ENCODE results near the gene SMARCC2.

Gene SMARCC2

GRCh38 chr12:56129942-56130495, 59.3 kb downstream of the SMARCC2 start:
- H3K36me3 ChIP-seq, result peaks cover 37% of the 10 kb centered on the region
- TF ChIP-seq, protein P1, sequence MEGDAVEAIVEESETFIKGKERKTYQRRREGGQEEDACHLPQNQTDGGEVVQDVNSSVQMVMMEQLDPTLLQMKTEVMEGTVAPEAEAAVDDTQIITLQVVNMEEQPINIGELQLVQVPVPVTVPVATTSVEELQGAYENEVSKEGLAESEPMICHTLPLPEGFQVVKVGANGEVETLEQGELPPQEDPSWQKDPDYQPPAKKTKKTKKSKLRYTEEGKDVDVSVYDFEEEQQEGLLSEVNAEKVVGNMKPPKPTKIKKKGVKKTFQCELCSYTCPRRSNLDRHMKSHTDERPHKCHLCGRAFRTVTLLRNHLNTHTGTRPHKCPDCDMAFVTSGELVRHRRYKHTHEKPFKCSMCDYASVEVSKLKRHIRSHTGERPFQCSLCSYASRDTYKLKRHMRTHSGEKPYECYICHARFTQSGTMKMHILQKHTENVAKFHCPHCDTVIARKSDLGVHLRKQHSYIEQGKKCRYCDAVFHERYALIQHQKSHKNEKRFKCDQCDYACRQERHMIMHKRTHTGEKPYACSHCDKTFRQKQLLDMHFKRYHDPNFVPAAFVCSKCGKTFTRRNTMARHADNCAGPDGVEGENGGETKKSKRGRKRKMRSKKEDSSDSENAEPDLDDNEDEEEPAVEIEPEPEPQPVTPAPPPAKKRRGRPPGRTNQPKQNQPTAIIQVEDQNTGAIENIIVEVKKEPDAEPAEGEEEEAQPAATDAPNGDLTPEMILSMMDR (IDR thresholded peaks at IDR 0.05; ENCODE audit: low read depth, low read length), result no peak
- peaks cover 11% of the 10 kb centered on the region for H3K4me1 ChIP-seq
- H3K4me3 ChIP-seq (ENCODE audit: low read depth, low read length), result no peak overlapping the region
- no peak for DNase-seq
- H3K27me3 ChIP-seq, result no peaks in the 10 kb centered on the region
- H3K9me3 ChIP-seq, result no peaks in the 10 kb centered on the region

DNA sequence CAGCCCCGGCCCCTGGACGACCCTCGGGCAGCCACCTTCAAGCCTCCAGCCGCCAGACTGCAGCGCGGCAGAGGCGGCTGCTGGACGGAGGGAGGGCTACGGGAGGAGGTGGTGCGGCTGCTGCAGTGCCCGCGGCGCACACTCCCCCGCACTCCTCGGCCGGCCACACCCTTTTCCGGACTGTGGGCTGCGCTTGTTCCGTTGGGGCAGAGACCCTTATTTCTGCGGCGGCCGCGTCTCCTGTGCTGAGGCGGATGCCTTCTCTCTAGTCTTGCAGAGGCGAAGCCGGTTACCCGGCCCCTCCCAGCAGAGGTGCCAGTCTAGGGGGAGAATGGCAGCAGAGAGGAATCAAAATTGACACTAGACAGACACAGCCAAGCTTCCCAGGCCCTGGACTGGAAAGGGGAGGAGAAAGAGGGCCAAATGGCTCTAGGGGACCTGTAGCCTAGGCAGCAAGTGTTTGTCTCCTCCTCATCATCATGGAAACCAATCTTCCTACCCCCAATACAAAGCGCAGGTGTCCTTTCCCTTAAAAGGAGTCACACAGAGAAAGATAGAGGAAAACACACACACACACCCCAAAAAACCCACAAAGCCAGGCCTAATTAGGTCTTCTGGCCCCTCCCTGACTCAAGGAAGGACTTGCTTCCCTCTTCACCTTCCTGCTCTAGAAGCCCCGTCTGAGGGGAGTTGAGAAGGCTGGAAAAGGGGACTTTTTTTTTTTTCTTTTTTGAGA, 59.9 kb downstream of the SMARCC2 start:
- DNase-seq, result peak; percentile 78
- TF ChIP-seq, protein P1 (IDR thresholded peaks at IDR 0.05; ENCODE audit: low read depth, low read length), result no peak
- no peaks in the 10 kb centered on the region for H3K27me3 ChIP-seq
- H3K4me1 ChIP-seq, result peaks cover 11% of the 10 kb centered on the region
- H3K4me3 ChIP-seq (ENCODE audit: low read depth, low read length), result peak overlapping the region; percentile 80
- peaks cover 34% of the 10 kb centered on the region for H3K36me3 ChIP-seq
- H3K9me3 ChIP-seq, result no peaks in the 10 kb centered on the region

DNA sequence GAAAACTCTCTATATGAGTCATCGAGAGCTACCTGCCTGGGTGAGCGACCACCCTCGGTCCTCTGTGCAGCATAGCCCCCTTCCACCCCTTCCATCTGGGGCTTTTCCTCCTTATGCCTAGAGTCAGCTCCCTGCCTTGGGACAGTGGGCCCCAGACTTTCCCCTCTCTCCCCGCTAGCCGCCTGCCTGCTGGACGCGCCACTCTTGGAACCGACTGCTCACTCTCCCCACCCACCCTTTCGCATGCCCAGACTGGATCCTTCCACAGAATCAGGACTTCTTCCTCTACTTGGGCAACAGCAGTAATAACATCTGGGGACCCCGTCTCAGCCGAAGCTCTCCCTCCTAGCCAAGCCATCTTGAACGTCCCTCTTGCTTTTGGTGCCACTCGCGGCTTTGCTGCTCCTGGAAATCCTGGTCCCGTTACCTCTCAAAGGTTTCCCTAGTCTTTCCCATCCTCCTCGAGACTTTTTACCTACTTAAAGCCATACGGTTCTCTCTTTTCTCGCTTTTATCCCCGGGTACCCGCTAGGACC, 60.5 kb downstream of the SMARCC2 start:
- no peak for DNase-seq
- no peaks in the 10 kb centered on the region for H3K9me3 ChIP-seq
- no peaks in the 10 kb centered on the region for H3K27me3 ChIP-seq
- peaks cover 11% of the 10 kb centered on the region for H3K4me1 ChIP-seq
- H3K4me3 ChIP-seq (ENCODE audit: low read depth, low read length), result peak overlapping the region; percentile 80
- TF ChIP-seq, protein P1 (IDR thresholded peaks at IDR 0.05; ENCODE audit: low read depth, low read length), result no peak
- H3K36me3 ChIP-seq, result peaks cover 29% of the 10 kb centered on the region

- H3K9me3 ChIP-seq, result no peaks in the 10 kb centered on the region
- TF ChIP-seq, protein P1 (IDR thresholded peaks at IDR 0.05; ENCODE audit: low read depth, low read length), result no peak
- H3K36me3 ChIP-seq, result peaks cover 23% of the 10 kb centered on the region
- H3K4me3 ChIP-seq (ENCODE audit: low read depth, low read length), result peak within 1 kb of the TSS; percentile 80
- peak; percentile 99 for DNase-seq
- H3K4me1 ChIP-seq, result peaks cover 11% of the 10 kb centered on the region
- no peaks in the 10 kb centered on the region for H3K27me3 ChIP-seq
Measured at GRCh38 chr12:56127888-56128669, 61.2 kb downstream of the SMARCC2 start, which contains the start of gene ESYT1. TSS of gene ESYT1 (plus strand) at chr12:56128267. CDS start at chr12:56128320, 53 bp downstream.

- H3K4me3 ChIP-seq (ENCODE audit: low read depth, low read length), result peak overlapping the region; percentile 57
- H3K27me3 ChIP-seq, result no peaks in the 10 kb centered on the region
- H3K4me1 ChIP-seq, result peaks cover 11% of the 10 kb centered on the region
- H3K9me3 ChIP-seq, result no peaks in the 10 kb centered on the region
- TF ChIP-seq, protein P1 (IDR thresholded peaks at IDR 0.05; ENCODE audit: low read depth, low read length), result no peak
- DNase-seq, result no peak
- H3K36me3 ChIP-seq, result peaks cover 21% of the 10 kb centered on the region
Measured at GRCh38 chr12:56127485-56127887, 61.8 kb downstream of the SMARCC2 start.

Data from BE2C (cell line).